ENCODE results near the gene ACAP3.

ACAP3 gene

DNA sequence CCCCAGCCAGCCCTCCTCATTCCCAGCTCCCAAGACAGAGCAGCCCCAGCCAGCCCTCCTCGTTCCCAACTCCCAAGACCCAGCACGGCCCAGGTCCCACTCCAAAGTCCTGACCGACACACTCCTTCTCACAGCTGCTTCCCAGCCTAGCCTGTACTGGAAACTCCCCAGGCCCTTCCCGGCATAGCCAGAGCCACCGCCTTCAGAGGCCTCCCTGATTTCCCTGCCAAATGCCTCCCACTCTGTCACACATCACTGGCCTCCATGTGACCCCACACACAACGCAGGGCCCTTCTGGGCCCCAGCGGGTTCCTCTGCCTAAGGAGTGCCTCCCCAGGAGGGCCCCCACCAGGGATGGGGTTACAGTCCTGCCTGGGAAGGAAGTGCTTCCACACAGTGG lies 36.9 kb downstream of the ACAP3 start:
- Histone ChIP-seq H2BK120ac (ENCODE audit: low read depth, low read length) (no peak overlapping the region), H3K27me3 (ENCODE audit: control insufficient read depth in 3 of 3, insufficient read depth in 3 of 3, low read depth in 1 of 3, low read length in 3 of 3) (no peaks in the 10 kb centered on the region), H3K4ac (ENCODE audit: low read length) (no peak overlapping the region), H3K4me1 (ENCODE audit: control insufficient read depth in 2 of 2, insufficient read depth in 1 of 2, low read depth in 1 of 2, low read length in 2 of 2) (peaks cover 14 to 20% of the 10 kb centered on the region in 2 donors), H3K9me3 (replicated peaks in 1 of 2; ENCODE audit: control insufficient read depth in 2 of 2, insufficient read depth in 1 of 2, low read depth in 1 of 2, low read length in 2 of 2) (peaks cover 0 to 2% of the 10 kb centered on the region in 2 donors), H3K18ac (ENCODE audit: low read length) (no peak overlapping the region), H3K9ac (ENCODE audit: low read depth, low read length, poor library complexity) (peak overlapping the region; percentile 25), H2AFZ (ENCODE audit: low read length) (no peak overlapping the region), H2BK15ac (ENCODE audit: low read length) (no peak overlapping the region), H4K91ac (ENCODE audit: low read depth, low read length, poor library complexity) (no peak overlapping the region), H3K36me3 (replicated peaks in 1 of 2; ENCODE audit: control insufficient read depth in 2 of 2, insufficient read depth in 2 of 2, low read length in 2 of 2) (peaks cover 19 to 56% of the 10 kb centered on the region in 2 donors), H4K8ac (ENCODE audit: low read depth, low read length) (no peak overlapping the region), H3K4me3 (ENCODE audit: low read length in 2 of 2) (no peak overlapping the region), H3K23ac (ENCODE audit: low read depth, low read length, poor library complexity) (no peak overlapping the region), H3K14ac (ENCODE audit: low read length) (no peak overlapping the region), H3K27ac (replicated peaks; ENCODE audit: low read length) (no peak overlapping the region), H2BK5ac (ENCODE audit: low read length) (peak overlapping the region; percentile 0), H3K4me2 (ENCODE audit: insufficient read depth, low read length, poor library complexity, severe bottlenecking) (no peak overlapping the region), H2BK12ac (ENCODE audit: low read length) (no peak overlapping the region), H2AK5ac (ENCODE audit: low read depth, low read length) (no peak overlapping the region), H3K79me1 (ENCODE audit: low read depth, low read length) (peaks cover 34% of the 10 kb centered on the region)
- WGBS, 2 donors (ENCODE audit: extremely low coverage in 2 of 2, insufficient read length in 2 of 2, insufficient replicate concordance in 1 of 2), result no CpG with 5 or more reads among the region's 7 CpGs
- DNase-seq (ENCODE audit: low spot score), result no peak

DNA sequence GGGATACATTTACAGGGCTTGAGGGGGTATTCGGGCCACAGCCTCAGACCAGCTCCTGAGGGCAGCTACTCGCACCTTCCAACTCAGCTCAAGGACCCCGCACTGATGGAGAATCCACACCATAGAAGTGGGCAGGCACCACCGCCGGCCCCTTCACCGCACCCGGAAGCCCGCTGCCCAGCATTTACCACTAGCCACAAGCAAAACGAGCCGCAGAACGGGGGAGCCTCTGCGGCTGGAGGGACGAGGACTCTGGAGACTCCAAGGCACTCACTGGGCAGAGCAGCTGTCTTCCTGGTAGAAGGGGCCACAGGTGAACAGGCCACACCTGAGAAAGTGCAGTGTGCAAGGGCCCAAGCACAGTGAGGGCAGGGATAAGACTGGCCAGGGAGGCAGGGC lies 39.4 kb downstream of the ACAP3 start:
- no peak overlapping the region for H3K14ac ChIP-seq (ENCODE audit: low read length)
- H3K36me3 ChIP-seq (replicated peaks in 1 of 2; ENCODE audit: control insufficient read depth in 2 of 2, insufficient read depth in 2 of 2, low read length in 2 of 2), result peaks cover 28 to 80% of the 10 kb centered on the region in 2 donors
- H3K4ac ChIP-seq (ENCODE audit: low read length), result no peak overlapping the region
- H3K9me3 ChIP-seq (replicated peaks in 1 of 2; ENCODE audit: control insufficient read depth in 2 of 2, insufficient read depth in 1 of 2, low read depth in 1 of 2, low read length in 2 of 2), result peaks cover 0 to 2% of the 10 kb centered on the region in 2 donors
- no peak overlapping the region for H3K27ac ChIP-seq (replicated peaks; ENCODE audit: low read length)
- H3K4me3 ChIP-seq (ENCODE audit: low read length in 2 of 2), result no peak overlapping the region
- no peak overlapping the region for H3K23ac ChIP-seq (ENCODE audit: low read depth, low read length, poor library complexity)
- no peak overlapping the region for H2BK120ac ChIP-seq (ENCODE audit: low read depth, low read length)
- H3K4me1 ChIP-seq (ENCODE audit: control insufficient read depth in 2 of 2, insufficient read depth in 1 of 2, low read depth in 1 of 2, low read length in 2 of 2), result peaks cover 9 to 10% of the 10 kb centered on the region in 2 donors
- H3K79me1 ChIP-seq (ENCODE audit: low read depth, low read length), result peaks cover 29% of the 10 kb centered on the region
- H2AK5ac ChIP-seq (ENCODE audit: low read depth, low read length), result no peak overlapping the region
- H2AFZ ChIP-seq (ENCODE audit: low read length), result no peak overlapping the region
- peak overlapping the region; percentile 87 for H2BK5ac ChIP-seq (ENCODE audit: low read length)
- no peak overlapping the region for H3K9ac ChIP-seq (ENCODE audit: low read depth, low read length, poor library complexity)
- no peak overlapping the region for H3K18ac ChIP-seq (ENCODE audit: low read length)
- no peak for DNase-seq (ENCODE audit: low spot score)
- WGBS, 2 donors (ENCODE audit: extremely low coverage in 2 of 2, insufficient read length in 2 of 2, insufficient replicate concordance in 1 of 2), result no CpG with 5 or more reads among the region's 13 CpGs
- H3K27me3 ChIP-seq (ENCODE audit: control insufficient read depth in 3 of 3, insufficient read depth in 3 of 3, low read depth in 1 of 3, low read length in 3 of 3), result no peaks in the 10 kb centered on the region
- no peak overlapping the region for H4K8ac ChIP-seq (ENCODE audit: low read depth, low read length)
- no peak overlapping the region for H4K91ac ChIP-seq (ENCODE audit: low read depth, low read length, poor library complexity)
- H3K4me2 ChIP-seq (ENCODE audit: insufficient read depth, low read length, poor library complexity, severe bottlenecking), result no peak overlapping the region
- no peak overlapping the region for H2BK12ac ChIP-seq (ENCODE audit: low read length)
- no peak overlapping the region for H2BK15ac ChIP-seq (ENCODE audit: low read length)

DNA sequence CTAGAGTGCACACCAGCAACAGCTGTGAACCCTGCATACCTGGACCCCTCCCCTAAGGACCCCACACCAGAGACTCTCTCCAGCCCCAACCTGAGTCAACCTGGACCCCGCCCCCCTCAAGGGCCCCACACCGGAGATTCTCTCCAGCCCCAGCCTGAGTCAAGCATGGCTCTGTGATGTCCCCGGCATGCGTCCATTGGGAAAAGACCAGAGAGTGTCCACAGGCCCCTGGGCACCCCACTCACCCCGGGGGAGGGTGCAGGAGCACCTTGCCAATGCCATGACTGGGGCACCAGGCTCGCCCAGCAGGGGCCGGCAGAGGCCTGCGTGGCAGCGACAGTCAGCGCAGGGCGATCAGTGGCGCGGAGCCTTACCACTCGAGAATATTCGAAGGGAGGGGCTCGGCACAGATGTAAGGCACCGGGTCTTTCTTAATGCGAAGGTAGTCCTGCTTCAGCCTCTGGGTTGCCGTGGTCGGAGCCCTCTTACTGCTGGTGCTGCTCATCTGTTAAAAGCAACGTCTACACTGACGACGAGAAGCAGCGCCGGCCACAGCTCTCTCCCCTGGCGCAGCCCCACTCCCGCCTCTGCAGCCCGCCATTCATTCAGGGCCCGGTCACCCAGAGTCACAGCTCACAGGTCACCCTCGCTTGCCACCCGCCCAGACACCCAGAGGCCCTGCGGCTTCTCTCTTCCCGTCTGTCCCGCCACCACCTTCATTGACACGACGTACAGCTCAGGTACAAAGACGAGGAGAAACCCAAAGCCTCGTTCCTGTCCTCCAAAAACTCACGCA lies 40.0 kb downstream of the ACAP3 start:
- whole genome bisulfite sequencing, 2 donors (ENCODE audit: extremely low coverage in 2 of 2, insufficient read length in 2 of 2, insufficient replicate concordance in 1 of 2), result no CpG with 5 or more reads among the region's 39 CpGs
- H2BK15ac ChIP-seq (ENCODE audit: low read length), result no peak overlapping the region
- no peak overlapping the region for H3K4me2 ChIP-seq (ENCODE audit: insufficient read depth, low read length, poor library complexity, severe bottlenecking)
- no peak overlapping the region for H3K27ac ChIP-seq (replicated peaks; ENCODE audit: low read length)
- no peak overlapping the region for H2AK5ac ChIP-seq (ENCODE audit: low read depth, low read length)
- H3K18ac ChIP-seq (ENCODE audit: low read length), result peak overlapping the region; percentile 28
- peaks cover 26% of the 10 kb centered on the region for H3K79me1 ChIP-seq (ENCODE audit: low read depth, low read length)
- no peak overlapping the region for H3K14ac ChIP-seq (ENCODE audit: low read length)
- H2BK5ac ChIP-seq (ENCODE audit: low read length), result no peak overlapping the region
- no peak overlapping the region for H2BK12ac ChIP-seq (ENCODE audit: low read length)
- no peak overlapping the region for H2BK120ac ChIP-seq (ENCODE audit: low read depth, low read length)
- H4K91ac ChIP-seq (ENCODE audit: low read depth, low read length, poor library complexity), result no peak overlapping the region
- H3K4ac ChIP-seq (ENCODE audit: low read length), result no peak overlapping the region
- DNase-seq (ENCODE audit: low spot score), result no peak
- no peak overlapping the region for H3K9ac ChIP-seq (ENCODE audit: low read depth, low read length, poor library complexity)
- no peak overlapping the region for H4K8ac ChIP-seq (ENCODE audit: low read depth, low read length)
- no peaks in the 10 kb centered on the region for H3K27me3 ChIP-seq (ENCODE audit: control insufficient read depth in 3 of 3, insufficient read depth in 3 of 3, low read depth in 1 of 3, low read length in 3 of 3)
- H3K23ac ChIP-seq (ENCODE audit: low read depth, low read length, poor library complexity), result no peak overlapping the region
- peaks cover 0 to 2% of the 10 kb centered on the region in 2 donors for H3K9me3 ChIP-seq (replicated peaks in 1 of 2; ENCODE audit: control insufficient read depth in 2 of 2, insufficient read depth in 1 of 2, low read depth in 1 of 2, low read length in 2 of 2)
- no peak overlapping the region for H2AFZ ChIP-seq (ENCODE audit: low read length)
- no peak overlapping the region for H3K4me3 ChIP-seq (ENCODE audit: low read length in 2 of 2)
- H3K4me1 ChIP-seq (ENCODE audit: control insufficient read depth in 2 of 2, insufficient read depth in 1 of 2, low read depth in 1 of 2, low read length in 2 of 2), result peaks cover 7 to 8% of the 10 kb centered on the region in 2 donors
- H3K36me3 ChIP-seq (replicated peaks in 1 of 2; ENCODE audit: control insufficient read depth in 2 of 2, insufficient read depth in 2 of 2, low read length in 2 of 2), result peaks cover 34 to 85% of the 10 kb centered on the region in 2 donors

DNA sequence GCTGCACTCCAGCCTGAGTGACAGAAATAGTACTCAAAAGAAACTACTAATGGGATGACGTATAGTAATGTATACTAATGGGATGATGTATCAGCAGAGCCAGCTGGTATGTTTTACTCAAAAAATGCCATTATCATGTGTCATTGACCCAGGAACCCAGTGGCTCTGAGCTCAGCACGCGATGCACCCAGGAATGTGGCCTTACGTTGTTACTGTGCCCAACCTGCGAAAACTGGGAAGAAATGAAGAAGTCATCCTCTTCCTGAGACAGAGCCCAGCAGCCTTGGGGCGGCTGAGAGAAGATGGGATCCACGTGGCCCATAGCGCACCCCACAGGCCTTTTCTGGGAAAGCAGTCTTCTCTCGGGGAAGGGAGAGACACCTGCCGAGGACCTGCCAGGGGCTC lies 42.9 kb downstream of the ACAP3 start:
- H3K14ac ChIP-seq (ENCODE audit: low read length), result no peak overlapping the region
- H3K27ac ChIP-seq (replicated peaks; ENCODE audit: low read length), result no peak overlapping the region
- no peak overlapping the region for H2BK12ac ChIP-seq (ENCODE audit: low read length)
- H2BK5ac ChIP-seq (ENCODE audit: low read length), result no peak overlapping the region
- peaks cover 20% of the 10 kb centered on the region for H3K79me1 ChIP-seq (ENCODE audit: low read depth, low read length)
- H3K4me3 ChIP-seq (ENCODE audit: low read length in 2 of 2), result no peak overlapping the region
- H3K18ac ChIP-seq (ENCODE audit: low read length), result no peak overlapping the region
- no CpG with 5 or more reads among the region's 10 CpGs for WGBS, 2 donors (ENCODE audit: extremely low coverage in 2 of 2, insufficient read length in 2 of 2, insufficient replicate concordance in 1 of 2)
- peaks cover 47 to 86% of the 10 kb centered on the region in 2 donors for H3K36me3 ChIP-seq (replicated peaks in 1 of 2; ENCODE audit: control insufficient read depth in 2 of 2, insufficient read depth in 2 of 2, low read length in 2 of 2)
- peak overlapping the region; percentile 47 for H3K9ac ChIP-seq (ENCODE audit: low read depth, low read length, poor library complexity)
- no peak overlapping the region for H2BK120ac ChIP-seq (ENCODE audit: low read depth, low read length)
- no peak overlapping the region for H3K4ac ChIP-seq (ENCODE audit: low read length)
- no peaks in the 10 kb centered on the region for H3K27me3 ChIP-seq (ENCODE audit: control insufficient read depth in 3 of 3, insufficient read depth in 3 of 3, low read depth in 1 of 3, low read length in 3 of 3)
- H2AFZ ChIP-seq (ENCODE audit: low read length), result no peak overlapping the region
- H4K8ac ChIP-seq (ENCODE audit: low read depth, low read length), result no peak overlapping the region
- H4K91ac ChIP-seq (ENCODE audit: low read depth, low read length, poor library complexity), result no peak overlapping the region
- H3K4me1 ChIP-seq (ENCODE audit: control insufficient read depth in 2 of 2, insufficient read depth in 1 of 2, low read depth in 1 of 2, low read length in 2 of 2), result no peaks in the 10 kb centered on the region
- H3K9me3 ChIP-seq (replicated peaks in 1 of 2; ENCODE audit: control insufficient read depth in 2 of 2, insufficient read depth in 1 of 2, low read depth in 1 of 2, low read length in 2 of 2), result no peaks in the 10 kb centered on the region
- H2AK5ac ChIP-seq (ENCODE audit: low read depth, low read length), result no peak overlapping the region
- no peak for DNase-seq (ENCODE audit: low spot score)
- H2BK15ac ChIP-seq (ENCODE audit: low read length), result no peak overlapping the region
- no peak overlapping the region for H3K23ac ChIP-seq (ENCODE audit: low read depth, low read length, poor library complexity)
- H3K4me2 ChIP-seq (ENCODE audit: insufficient read depth, low read length, poor library complexity, severe bottlenecking), result no peak overlapping the region

Data from neuronal stem cell (in vitro differentiated cells).